HEK293 (cell line): ENCODE measurements around the gene MAGEF1.

Source experiments
- CTCF ChIP-seq: fragments of 450-650 bp; formaldehyde crosslinking; IDR thresholded peaks from 2 replicates; pipeline ENCODE4 v1.5.1; 2016; ENCODE audit warnings: missing biosample characterization, missing genetic modification characterization
- SP2 ChIP-seq: fragments of 450-650 bp; formaldehyde crosslinking; IDR thresholded peaks from 2 replicates; pipeline ENCODE4 v1.5.1; 2016; ENCODE audit warnings: missing biosample characterization, missing genetic modification characterization
- ZBTB26 ChIP-seq: fragments of 450-650 bp; formaldehyde crosslinking; optimal IDR thresholded peaks from 2 replicates; pipeline ENCODE3; 2016; ENCODE audit warnings: missing biosample characterization, mild to moderate bottlenecking, missing genetic modification characterization
- ZBTB7A ChIP-seq: fragments of 450-650 bp; formaldehyde crosslinking; IDR thresholded peaks from 2 replicates; pipeline ENCODE4 v1.5.1; 2016; ENCODE audit warnings: low read depth, missing biosample characterization, missing genetic modification characterization
- ZNF114 ChIP-seq: fragments of 450-650 bp; formaldehyde crosslinking; IDR thresholded peaks from 2 replicates; pipeline ENCODE4 v1.5.0; 2017; ENCODE audit warnings: missing biosample characterization, missing genetic modification characterization
- ZNF280D ChIP-seq: fragments of 450-650 bp; formaldehyde crosslinking; IDR thresholded peaks from 2 replicates; pipeline ENCODE4 v1.5.1; 2016; ENCODE audit warnings: missing biosample characterization, missing genetic modification characterization
- ZNF354C ChIP-seq: fragments of 450-650 bp; formaldehyde crosslinking; IDR thresholded peaks from 2 replicates; pipeline ENCODE4 v1.5.1; 2016; ENCODE audit warnings: missing biosample characterization, missing genetic modification characterization, low read depth, borderline replicate concordance
- ZNF37A ChIP-seq: fragments of 450-650 bp; IDR thresholded peaks from 2 replicates; pipeline ENCODE4 v1.5.1; 2018; ENCODE audit warnings: missing biosample characterization, missing genetic modification characterization

- TF ChIP-seq CTCF (tag by site-specific recombination) = no peak
- TF ChIP-seq ZNF114 (tag by site-specific recombination) = no peak
- TF ChIP-seq SP2 (tag by site-specific recombination) = no peak
- no peak for TF ChIP-seq ZNF37A (tag by site-specific recombination)
- TF ChIP-seq ZNF354C = no peak
- TF ChIP-seq ZNF280D = no peak
- TF ChIP-seq ZBTB26 = no peak
- no peak for TF ChIP-seq ZBTB7A
These were observed 48.6 kb upstream of the MAGEF1 start for GRCh38 chr3:184760337-184761074.
